Tibial nerve (tissue), 3 donors: Measurements from ENCODE around the gene TBC1D22A.

Experiments used
- POLR2A ChIP-seq, 2 donors: fragments of 450-650 bp; IDR thresholded peaks; one replicate each; pipeline ENCODE4 v1.6.1; 2017; ENCODE audit warnings: antibody characterized with exemption in 2 of 2, mild to moderate bottlenecking in 2 of 2, moderate library complexity in 2 of 2
- TF ChIP-seq, protein P1 (sequence below), 5 experiments: fragments of 200-600 bp in 3 of 5; fragments of 450-650 bp in 2 of 5; sonication (generic) in 3 of 5; IDR thresholded peaks; one replicate each; pipeline ENCODE4 v1.5.1; 2016 to 2019; ENCODE audit warnings: antibody characterized with exemption in 5 of 5, mild to moderate bottlenecking in 3 of 5, moderate library complexity in 2 of 5

DNA sequence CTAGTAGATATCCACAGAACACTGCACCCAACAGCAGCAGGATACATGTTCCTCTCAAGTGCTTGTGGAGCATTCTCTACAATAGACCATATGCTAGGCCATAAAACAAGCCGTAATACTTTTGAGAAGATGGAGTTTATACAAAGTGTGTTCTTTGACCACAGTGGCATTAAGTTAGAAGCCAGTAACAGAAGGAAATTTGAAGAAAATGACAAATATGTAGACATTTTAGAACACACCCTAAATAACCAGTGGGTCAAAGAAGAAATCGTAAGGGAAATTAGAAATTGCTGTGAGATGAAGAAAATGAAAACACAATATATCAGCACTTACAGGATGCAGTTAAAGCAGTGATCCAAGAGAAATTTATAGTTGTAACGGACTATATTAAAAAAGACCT, 163.4 kb downstream of the TBC1D22A start:
- TF ChIP-seq, protein P1, sequence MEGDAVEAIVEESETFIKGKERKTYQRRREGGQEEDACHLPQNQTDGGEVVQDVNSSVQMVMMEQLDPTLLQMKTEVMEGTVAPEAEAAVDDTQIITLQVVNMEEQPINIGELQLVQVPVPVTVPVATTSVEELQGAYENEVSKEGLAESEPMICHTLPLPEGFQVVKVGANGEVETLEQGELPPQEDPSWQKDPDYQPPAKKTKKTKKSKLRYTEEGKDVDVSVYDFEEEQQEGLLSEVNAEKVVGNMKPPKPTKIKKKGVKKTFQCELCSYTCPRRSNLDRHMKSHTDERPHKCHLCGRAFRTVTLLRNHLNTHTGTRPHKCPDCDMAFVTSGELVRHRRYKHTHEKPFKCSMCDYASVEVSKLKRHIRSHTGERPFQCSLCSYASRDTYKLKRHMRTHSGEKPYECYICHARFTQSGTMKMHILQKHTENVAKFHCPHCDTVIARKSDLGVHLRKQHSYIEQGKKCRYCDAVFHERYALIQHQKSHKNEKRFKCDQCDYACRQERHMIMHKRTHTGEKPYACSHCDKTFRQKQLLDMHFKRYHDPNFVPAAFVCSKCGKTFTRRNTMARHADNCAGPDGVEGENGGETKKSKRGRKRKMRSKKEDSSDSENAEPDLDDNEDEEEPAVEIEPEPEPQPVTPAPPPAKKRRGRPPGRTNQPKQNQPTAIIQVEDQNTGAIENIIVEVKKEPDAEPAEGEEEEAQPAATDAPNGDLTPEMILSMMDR (IDR thresholded peaks at IDR 0.05), result no peak
- TF ChIP-seq POLR2A (IDR thresholded peaks at IDR 0.05), result no peak
